ACC112 (cell line): ENCODE data around the gene DVL2.

Source experiments
- H2AFZ ChIP-seq: fragments of 200-600 bp; sonication (generic); one replicate; pipeline ENCODE4 v1.6.0; 2017; ENCODE audit warnings: antibody characterized with exemption, low read length; ENCODE audit not compliant: unreplicated experiment
- H3K27ac ChIP-seq: fragments of 200-600 bp; sonication (generic); 2 replicates; pipeline ENCODE4 v1.5.1; 2014; ENCODE audit warnings: low read depth, mild to moderate bottlenecking, antibody characterized with exemption, low read length, moderate library complexity
- H3K27me3 ChIP-seq: fragments of 200-600 bp; sonication (generic); 2 replicates; pipeline ENCODE4 v1.6.1; 2014; ENCODE audit warnings: mild to moderate bottlenecking, antibody characterized with exemption, low read length, moderate library complexity, mixed read lengths; ENCODE audit not compliant: insufficient read depth
- H3K36me3 ChIP-seq: fragments of 200-600 bp; sonication (generic); 2 replicates; pipeline ENCODE4 v1.6.1; 2016; ENCODE audit warnings: mild to moderate bottlenecking, antibody characterized with exemption, low read length, moderate library complexity, mixed read lengths; ENCODE audit not compliant: insufficient read depth
- H3K4me1 ChIP-seq: fragments of 200-600 bp; sonication (generic); one replicate; pipeline ENCODE4 v1.6.1; 2016; ENCODE audit warnings: low read length, mixed read lengths; ENCODE audit not compliant: insufficient read depth, unreplicated experiment, control insufficient read depth
- H3K4me3 ChIP-seq: fragments of 200-600 bp; sonication (generic); 2 replicates; pipeline ENCODE4 v1.5.1; 2014; ENCODE audit warnings: mild to moderate bottlenecking, low read depth, low read length
- H3K79me2 ChIP-seq: fragments of 200-600 bp; sonication (generic); one replicate; pipeline ENCODE4 v1.6.0; 2016; ENCODE audit warnings: low read length; ENCODE audit not compliant: control insufficient read depth, unreplicated experiment, insufficient read depth

DVL2 gene

GRCh38 chr17:7177191-7177953 lies 56.9 kb downstream of the DVL2 start:
- H3K27ac ChIP-seq = no peak overlapping the region
- H3K27me3 ChIP-seq = no peaks in the 10 kb centered on the region
- no peaks in the 10 kb centered on the region for H3K79me2 ChIP-seq
- no peaks in the 10 kb centered on the region for H3K36me3 ChIP-seq
- H2AFZ ChIP-seq = peak overlapping the region; percentile 75
- peaks cover 13% of the 10 kb centered on the region for H3K4me1 ChIP-seq
- peak overlapping the region; percentile 73 for H3K4me3 ChIP-seq

DNA sequence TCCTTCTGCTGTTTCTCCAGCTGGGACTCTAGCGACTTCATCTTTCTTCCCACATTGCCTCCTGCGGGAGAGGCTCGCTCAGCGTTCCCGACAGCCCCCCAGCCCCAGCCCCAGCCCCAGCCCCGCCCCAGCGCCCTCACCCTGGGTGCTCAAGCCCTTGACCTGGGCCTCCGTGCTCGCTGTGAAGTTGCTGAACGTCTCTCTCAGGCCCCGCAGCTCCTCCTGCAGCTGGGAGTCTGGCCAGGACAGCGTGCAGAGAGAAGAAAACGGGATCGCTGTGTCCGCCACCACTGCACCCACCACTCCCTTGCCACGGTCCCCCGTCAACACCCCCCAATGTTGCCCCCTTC lies 57.5 kb downstream of the DVL2 start:
- H3K4me3 ChIP-seq = no peak overlapping the region; the same call in 1 of the 2 replicates
- no peaks in the 10 kb centered on the region for H3K27me3 ChIP-seq
- H3K79me2 ChIP-seq = no peaks in the 10 kb centered on the region
- H3K27ac ChIP-seq = no peak overlapping the region
- H3K4me1 ChIP-seq = peaks cover 13% of the 10 kb centered on the region
- H3K36me3 ChIP-seq = no peaks in the 10 kb centered on the region
- H2AFZ ChIP-seq = no peak overlapping the region

DNA sequence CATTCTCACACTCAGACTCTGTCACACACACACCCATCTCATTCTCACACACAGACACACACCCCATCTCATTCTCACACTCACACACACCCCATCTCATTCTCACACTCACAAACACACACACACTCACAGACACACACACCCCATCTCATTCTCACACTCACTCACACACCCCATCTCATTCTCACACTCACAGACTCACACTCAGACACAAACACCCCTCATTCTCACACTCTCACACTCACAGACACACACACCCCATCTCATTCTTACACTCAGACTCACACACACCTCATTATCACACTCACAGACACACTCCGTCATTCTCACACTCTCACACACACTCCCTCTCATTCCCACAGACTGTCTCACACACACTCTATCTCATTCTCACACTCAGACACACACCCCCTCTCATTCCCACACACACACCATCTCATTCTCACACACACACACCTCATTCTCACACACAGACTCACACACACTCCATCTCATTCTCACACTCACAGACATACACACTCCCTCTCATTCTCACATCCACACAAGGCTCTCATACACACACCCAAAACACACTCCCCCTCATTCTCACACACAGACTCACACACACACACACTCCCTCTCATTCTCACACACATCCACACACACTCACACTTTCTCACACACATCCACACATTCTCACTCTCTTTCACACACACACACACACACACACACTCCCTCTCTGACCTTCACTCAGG lies 58.0 kb downstream of the DVL2 start:
- Histone ChIP-seq H3K27me3 (no peaks in the 10 kb centered on the region), H3K27ac (no peak overlapping the region), H3K4me1 (peaks cover 14% of the 10 kb centered on the region), H2AFZ (no peak overlapping the region), H3K4me3 (no peak overlapping the region), H3K36me3 (no peaks in the 10 kb centered on the region), H3K79me2 (no peaks in the 10 kb centered on the region)
